Sigmoid colon (tissue), 3 donors: ENCODE measurements around the gene RHBG.

Experiments
- CTCF ChIP-seq, 4 experiments: fragments of 450-650 bp in 3 of 4; fragments of 200-600 bp in 1 of 4; IDR thresholded peaks; one replicate each; pipeline ENCODE4 v1.5.1; 2016 to 2019; ENCODE audit warnings: antibody characterized with exemption in 4 of 4, mild to moderate bottlenecking in 3 of 4, moderate library complexity in 2 of 4
- POLR2A ChIP-seq, 2 donors: fragments of 450-650 bp; IDR thresholded peaks; one replicate each; pipeline ENCODE4 v1.6.1; 2016; ENCODE audit warnings: antibody characterized with exemption in 2 of 2, mild to moderate bottlenecking in 2 of 2, moderate library complexity in 2 of 2

GRCh38 chr1:156383023-156383422, 14.0 kb downstream of the RHBG start:
- TF ChIP-seq CTCF (IDR thresholded peaks at IDR 0.05), result peak; percentile 28 to 79 (median 59)
- no peak for TF ChIP-seq POLR2A (IDR thresholded peaks at IDR 0.05)
